Epidermal melanocyte (primary cell): Measurements from ENCODE around the gene SLC22A6.
"Not testable (repeated sequence)": the region's sequence is repeated elsewhere in the genome, so short reads cannot be mapped to it uniquely, and the experiment has no call there.

Experiments used
- DNase-seq: peaks from one replicate; pipeline ENCODE4 v3.0.0; 2011; ENCODE audit warnings: low spot score; ENCODE audit not compliant: insufficient read length

SLC22A6 gene

GRCh38 chr11:62988276-62988675 is 3.5 kb upstream of the SLC22A6 start:
- no peak for DNase-seq

- no peak for DNase-seq
Observed at GRCh38 chr11:62985041-62985750, 429 bp upstream of the SLC22A6 start.

- no peak for DNase-seq
Observed at GRCh38 chr11:62983536-62984199, 1.1 kb downstream of the SLC22A6 start.

GRCh38 chr11:62981743-62982142 is 3.0 kb downstream of the SLC22A6 start:
- DNase-seq: no peak

- no peak for DNase-seq
Observed at GRCh38 chr11:62980133-62980760, 4.5 kb downstream of the SLC22A6 start.

DNA sequence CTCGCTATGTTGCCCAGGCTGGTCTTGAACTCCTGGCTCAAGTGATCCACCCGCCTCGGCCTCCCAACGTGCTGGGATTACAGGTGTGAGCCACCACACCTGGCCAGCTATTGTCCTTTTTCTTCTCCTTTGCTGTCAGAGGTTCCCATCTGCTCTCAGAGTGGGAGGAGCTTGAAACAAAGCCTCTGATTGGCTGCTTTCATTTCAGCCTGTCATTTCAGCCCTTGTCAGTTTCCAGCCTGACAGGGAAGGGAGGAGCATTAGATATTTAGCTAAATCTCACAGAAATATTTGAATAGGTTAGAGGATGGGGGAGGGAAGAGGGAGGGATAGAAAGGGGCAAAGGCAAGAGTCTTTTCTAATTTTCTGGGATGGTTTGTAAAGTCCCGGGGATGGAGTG is 8.7 kb downstream of the SLC22A6 start:
- no peak for DNase-seq

DNA sequence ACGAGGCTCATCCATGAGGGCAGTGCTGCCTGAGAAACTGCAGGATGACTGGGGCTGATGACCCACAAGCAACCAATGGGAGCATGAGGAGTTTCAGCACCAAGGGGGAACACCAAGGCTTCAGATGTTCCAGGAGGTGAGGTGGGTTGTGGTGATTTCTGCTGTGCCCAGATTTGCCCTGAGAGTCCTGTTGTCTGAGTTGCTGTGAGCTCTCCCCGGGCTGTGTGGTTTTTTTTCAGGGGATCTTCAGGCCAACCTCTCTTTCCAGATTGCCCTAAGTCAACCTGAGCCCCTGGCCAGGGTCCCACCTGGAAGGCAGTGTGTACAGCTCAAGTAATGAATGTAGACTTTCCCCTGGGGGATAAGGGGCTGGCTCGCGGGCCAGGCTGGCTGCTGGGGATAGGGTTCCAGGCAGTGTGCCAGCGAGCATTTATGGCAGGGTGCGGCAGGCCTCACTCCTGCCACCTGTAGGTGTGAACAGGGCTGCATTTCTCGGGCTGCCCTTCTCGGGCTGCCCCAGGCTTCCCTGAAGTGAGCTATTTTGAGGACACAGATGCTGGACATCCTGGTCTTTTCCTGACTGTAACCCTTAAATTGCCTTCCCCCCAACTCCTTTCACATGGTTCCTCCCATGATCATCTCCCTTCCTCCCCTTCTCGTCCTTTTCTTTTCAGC is 9.8 kb downstream of the SLC22A6 start:
- DNase-seq: no peak

GRCh38 chr11:62965574-62965973 is 19.2 kb downstream of the SLC22A6 start:
- DNase-seq: no peak

DNA sequence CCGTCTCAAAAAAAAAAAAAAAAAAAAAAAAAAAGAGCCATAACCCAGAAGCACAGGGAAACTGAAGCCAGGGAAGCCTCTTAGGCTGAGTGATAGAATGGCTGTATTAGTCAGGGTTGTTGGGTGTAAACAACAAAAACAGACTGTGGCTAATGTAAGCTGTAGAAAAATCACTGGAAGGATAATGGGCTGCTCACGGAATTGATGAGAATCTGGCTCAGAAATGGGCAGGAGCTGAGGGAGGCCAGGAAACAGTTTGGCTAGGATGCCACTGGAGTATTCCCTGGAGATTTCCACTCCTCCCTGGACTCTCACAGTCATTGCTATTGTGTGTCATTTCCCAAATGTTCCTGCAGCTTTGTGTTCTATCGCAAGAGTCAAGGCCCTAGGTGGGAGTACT is 22.4 kb downstream of the SLC22A6 start:
- DNase-seq: no peak

GRCh38 chr11:62961017-62961570 is 23.7 kb downstream of the SLC22A6 start:
- no peak for DNase-seq

GRCh38 chr11:62959422-62959980 is 25.3 kb downstream of the SLC22A6 start:
- no peak for DNase-seq

DNA sequence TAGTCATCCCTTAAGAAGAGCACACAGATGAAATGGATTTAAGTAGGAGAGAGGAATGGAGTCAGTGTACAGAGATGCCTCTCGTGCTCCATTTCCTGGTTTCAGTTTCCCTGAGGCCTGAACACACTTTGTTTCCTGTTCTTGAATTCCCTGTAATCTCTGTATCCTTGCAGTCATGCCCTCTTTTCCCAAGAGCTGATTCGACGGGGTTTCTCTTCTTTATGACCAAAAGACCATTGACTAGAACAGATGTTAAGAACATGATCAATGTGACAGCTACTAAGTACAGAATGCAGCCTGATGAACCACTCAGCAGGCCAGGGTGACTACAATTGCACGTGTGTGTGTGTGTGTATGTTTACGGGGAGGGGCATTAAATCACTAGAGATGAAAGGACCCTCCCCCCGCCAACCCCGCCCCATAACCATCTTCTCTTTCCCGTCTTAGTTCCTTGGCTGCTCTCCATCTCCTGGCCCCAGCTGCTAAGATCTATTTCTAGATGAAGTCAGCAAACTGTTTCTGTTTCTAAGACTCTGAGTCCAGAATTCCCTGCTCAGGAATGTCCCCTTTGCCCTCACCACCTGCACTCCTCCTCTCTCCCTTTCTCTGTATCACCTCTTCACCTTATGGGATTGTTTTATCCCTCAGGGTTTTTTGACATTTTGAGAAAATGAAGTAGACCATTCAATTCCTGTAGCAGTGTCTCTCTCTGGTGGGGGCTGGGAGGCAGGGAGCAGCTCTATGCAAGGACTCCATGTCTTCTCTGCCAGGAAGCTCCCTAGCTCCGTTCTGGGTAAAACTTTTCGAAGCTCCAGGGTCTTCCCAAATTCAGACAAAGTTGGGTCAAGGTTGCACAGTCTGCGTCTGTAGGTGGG is 26.0 kb downstream of the SLC22A6 start:
- peak; percentile 40 for DNase-seq

- DNase-seq: no peak
Observed at GRCh38 chr11:62957147-62957546, 27.6 kb downstream of the SLC22A6 start.

- DNase-seq: no peak
Observed at GRCh38 chr11:62954478-62954877, 30.3 kb downstream of the SLC22A6 start.

- DNase-seq: no peak
Observed at GRCh38 chr11:62953811-62954210, 31.0 kb downstream of the SLC22A6 start.

DNA sequence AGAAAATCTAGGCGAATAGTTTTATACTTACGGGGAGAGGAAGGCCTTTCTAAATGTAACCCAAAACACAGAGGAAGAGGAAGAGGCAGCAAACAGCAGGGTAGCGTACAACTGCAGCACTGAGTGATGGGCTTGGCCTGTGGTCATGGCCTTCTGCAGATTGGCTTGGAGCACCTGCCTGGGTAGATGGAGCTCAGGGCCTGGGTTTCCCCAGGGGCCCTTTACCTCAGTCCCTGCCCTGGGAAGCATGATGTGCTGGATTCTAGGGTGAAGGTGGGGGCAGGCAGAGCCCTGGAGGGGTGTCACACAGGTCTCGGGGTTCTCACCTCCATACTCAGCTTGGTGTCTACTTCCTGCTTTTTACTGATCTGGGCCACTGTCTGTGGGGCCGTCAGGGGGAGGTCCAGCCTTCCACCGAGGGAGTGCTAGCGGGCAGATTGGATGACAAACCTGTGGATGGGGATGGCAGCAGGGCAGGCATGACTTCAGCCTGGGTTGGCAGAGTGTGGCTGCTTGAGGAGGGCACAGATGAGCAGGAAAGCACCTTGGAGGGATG is 35.9 kb downstream of the SLC22A6 start:
- DNase-seq: no peak

DNA sequence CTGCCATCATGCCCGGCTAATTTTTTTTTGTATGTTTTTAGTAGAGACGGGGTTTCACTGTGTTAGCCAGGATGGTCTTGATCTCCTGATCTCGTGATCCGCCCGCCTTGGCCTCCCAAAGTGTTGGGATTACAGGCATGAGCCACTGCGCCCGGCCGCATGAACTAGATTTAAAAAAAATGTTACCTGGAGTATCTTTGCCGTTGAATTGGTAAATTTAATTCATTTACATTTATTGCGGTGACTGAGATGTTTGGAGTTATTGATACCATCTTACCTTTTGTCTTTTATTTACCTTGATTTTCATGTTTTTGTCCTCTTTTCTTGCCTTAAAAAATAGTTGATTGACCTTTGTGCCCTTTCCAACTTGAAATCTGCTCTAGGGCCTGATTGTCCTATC is 39.2 kb downstream of the SLC22A6 start:
- not testable (repeated sequence) for DNase-seq

DNA sequence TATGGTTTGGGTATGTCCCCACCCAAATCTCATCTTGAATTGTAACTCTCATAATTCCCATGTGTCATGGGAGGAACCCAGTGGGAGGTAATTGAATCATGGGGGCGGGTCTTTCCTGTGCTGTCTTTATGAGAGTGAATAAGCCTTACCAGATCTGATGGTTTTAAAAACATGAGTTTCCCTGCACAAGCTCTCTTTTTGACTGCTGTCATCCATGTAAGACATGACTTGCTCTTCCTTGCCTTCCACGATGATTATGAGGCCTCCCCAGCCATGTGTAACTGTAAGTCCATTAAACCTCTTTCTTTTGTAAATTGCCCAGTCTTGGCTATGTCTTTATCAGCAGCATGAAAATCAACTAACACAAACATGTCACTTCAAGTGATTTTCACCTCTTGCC is 47.2 kb downstream of the SLC22A6 start:
- not testable (repeated sequence) for DNase-seq

- no peak for DNase-seq
Observed at GRCh38 chr11:62934496-62934785, 50.3 kb downstream of the SLC22A6 start.

DNA sequence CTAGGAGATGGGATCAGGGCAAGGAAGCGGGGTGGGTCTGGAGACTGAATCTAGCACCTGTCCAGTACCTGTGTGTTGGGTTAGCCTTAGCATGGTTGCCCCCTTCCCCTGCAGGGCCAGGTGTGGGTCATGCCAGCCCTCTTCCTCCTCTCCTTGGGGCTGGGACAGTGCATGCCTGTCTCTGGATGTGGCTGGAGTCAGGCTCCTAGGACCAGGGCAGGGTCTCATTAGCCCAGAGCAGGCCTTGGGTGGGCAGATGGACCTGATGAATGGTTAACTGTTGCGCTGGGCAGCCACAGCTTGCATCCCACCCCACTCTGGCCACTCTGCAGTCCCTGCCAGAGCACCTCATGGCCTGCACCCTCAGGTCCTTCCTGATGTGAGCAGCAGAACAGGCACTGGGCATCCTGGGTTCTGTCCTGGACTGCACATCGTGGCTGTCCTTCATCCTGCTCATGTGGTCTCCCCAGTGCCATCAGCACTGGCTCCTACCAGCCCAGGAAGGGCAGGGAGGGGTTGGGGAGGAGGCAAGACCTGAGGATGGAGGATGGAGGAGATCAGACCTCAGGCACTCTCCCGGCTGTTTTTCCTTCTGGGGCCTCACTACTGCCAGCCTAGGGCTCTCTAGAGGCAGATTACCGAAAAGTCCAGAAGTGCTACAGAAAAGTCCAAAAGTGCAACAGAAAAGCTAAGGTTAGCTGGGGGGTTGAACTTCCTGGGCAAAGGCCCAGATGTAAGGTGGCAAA is 50.8 kb downstream of the SLC22A6 start:
- DNase-seq: no peak
